NCI-H2107 (cell line): ENCODE results near the gene OTP.

Experiments used
- DNase-seq: peaks from one replicate; lab custom pipeline; 2025; lab: John Stamatoyannopoulos, UW

OTP gene

GRCh38 chr5:77637998-77638762 is at the start of gene OTP:
Gene OTP (minus strand): TSS chr5:77638713. CDS start chr5:77638549, 164 bp downstream.
- DNase-seq = no peak

GRCh38 chr5:77683171-77683732 is 44.7 kb upstream of the OTP start:
- DNase-seq = no peak

- DNase-seq = no peak
Measured at GRCh38 chr5:77670526-77670925, 32.0 kb upstream of the OTP start.

- DNase-seq = no peak
Measured at GRCh38 chr5:77669677-77670076, 31.2 kb upstream of the OTP start.

- DNase-seq = no peak
Measured at GRCh38 chr5:77663090-77663863, 24.8 kb upstream of the OTP start.

GRCh38 chr5:77662635-77663034 is 24.1 kb upstream of the OTP start:
- no peak for DNase-seq

- DNase-seq = no peak
Measured at GRCh38 chr5:77658662-77659061, 20.1 kb upstream of the OTP start.

GRCh38 chr5:77651343-77651742 is 12.8 kb upstream of the OTP start:
- DNase-seq = no peak

- no peak for DNase-seq
Measured at GRCh38 chr5:77650686-77651085, 12.2 kb upstream of the OTP start.

- no peak for DNase-seq
Measured at GRCh38 chr5:77649776-77650175, 11.3 kb upstream of the OTP start.

GRCh38 chr5:77645995-77646639 is 7.6 kb upstream of the OTP start:
- DNase-seq = no peak

GRCh38 chr5:77645158-77645994 is 6.9 kb upstream of the OTP start:
- no peak for DNase-seq

GRCh38 chr5:77644371-77645157 is 6.1 kb upstream of the OTP start:
- DNase-seq = no peak

- no peak for DNase-seq
Measured at GRCh38 chr5:77643654-77644370, 5.3 kb upstream of the OTP start.

GRCh38 chr5:77642738-77643653 is 4.5 kb upstream of the OTP start:
- DNase-seq = no peak

GRCh38 chr5:77641963-77642737 is 3.6 kb upstream of the OTP start:
- no peak for DNase-seq

- DNase-seq = no peak
Measured at GRCh38 chr5:77641397-77641943, 3.0 kb upstream of the OTP start.
